Activated CD4-positive, alpha-beta T cell treated with anti-CD3 and anti-CD28 coated beads, Interleukin-2, amount 50 U/mL, for 16 hours (primary cell): ENCODE measurements around the gene NPIPA5.
"Not testable (repeated sequence)": the region's sequence is repeated elsewhere in the genome, so short reads cannot be mapped to it uniquely, and the experiment has no call there.

Source experiments
- DNase-seq: peaks from one replicate; pipeline ENCODE4 v3.0.0-alpha.2; 2020

NPIPA5 gene

DNA sequence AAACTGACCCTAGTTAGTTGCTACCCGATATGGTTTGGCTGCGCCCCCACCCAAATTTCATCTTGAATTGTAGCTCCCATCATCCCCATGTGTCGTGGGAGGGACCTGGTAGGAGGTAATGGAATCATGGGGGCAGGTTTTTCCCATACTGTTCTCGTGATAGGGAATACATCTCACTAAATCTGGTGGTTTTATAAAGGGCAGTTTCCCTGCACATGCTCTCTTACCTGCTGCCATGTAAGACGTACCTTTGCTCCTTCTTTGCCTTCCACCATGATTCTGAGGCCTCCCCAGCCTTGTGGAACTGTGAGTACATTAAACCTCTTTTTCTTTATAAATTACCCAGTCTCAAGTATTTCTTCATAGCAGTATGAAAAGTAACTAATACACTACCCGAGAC, 10.0 kb upstream of the NPIPA5 start:
- DNase-seq = not testable (repeated sequence)

DNA sequence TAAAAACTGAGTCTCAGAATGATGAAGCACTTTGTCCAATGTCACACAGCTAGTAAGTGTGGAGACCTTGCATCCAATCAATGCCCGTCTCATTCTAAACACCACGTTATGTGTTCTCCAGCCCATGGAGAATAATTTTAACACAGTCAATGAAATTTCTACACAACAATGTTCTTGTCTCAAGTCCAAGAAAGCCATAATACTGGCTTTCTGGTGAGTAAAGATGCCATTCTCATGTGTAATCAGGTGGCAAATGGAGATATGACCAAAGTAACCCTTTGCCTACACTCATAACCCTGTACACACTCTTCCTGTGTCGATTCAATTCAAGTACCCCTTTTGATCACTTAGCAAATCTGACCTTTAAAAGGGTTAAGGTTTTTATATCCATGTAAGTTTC, 4.7 kb upstream of the NPIPA5 start:
- DNase-seq = not testable (repeated sequence)

DNA sequence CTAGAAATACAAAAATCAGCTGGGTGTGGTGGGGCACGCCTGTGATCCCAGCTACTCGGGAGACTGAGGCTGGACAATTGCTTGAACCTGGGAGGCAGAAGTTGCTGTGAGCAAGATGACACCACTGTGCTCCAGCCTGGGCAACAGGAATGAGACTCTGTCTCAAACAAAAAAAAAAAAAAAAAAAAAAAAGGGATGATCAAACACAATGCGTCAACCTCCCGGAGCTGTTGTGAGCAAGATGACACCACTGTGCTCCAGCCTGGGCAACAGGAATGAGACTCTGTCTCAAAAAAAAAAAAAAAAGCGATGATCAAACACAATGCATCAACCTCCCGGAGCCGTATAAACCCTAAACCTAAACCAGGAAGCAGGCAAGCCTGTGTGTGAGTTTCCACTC, 20.6 kb downstream of the NPIPA5 start:
- not testable (repeated sequence) for DNase-seq

DNA sequence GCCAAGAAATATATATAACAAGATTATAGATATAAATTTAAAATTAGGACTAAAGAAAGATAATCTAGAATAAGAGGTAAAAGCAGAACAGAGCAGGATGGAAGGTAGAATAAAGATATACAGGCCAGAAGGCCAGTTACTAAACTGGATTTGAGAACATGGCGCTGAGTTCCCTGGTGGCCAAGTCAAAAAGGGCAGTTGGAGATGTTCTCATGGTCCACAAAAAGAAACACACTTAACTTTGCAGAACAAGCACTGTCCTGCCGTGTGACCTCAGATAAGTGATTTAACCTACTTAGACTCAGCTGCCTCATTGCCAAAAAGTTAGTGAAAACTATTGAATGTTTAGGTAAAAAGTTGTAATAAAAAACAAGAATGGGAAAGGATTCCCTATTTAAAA, 23.2 kb downstream of the NPIPA5 start:
- DNase-seq = not testable (repeated sequence)

DNA sequence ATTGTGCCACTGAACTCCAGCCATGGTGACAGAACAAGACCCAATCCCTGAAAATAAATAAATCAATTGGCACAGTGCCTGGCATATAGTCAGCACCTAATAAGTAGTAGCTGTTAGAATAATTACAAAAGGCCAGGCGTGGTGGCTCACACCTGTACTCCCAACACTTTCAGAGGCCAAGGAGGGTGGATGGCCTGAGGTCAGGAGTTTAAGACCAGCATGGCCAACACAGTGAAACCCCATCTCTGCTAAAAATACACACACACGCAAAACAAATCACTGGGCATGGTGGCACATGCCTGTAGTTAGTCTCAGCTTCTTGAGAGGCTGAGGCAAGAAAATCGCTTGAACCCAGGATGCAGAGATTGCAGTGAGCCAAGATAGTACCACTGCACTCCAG, 25.2 kb downstream of the NPIPA5 start:
- DNase-seq = not testable (repeated sequence)

DNA sequence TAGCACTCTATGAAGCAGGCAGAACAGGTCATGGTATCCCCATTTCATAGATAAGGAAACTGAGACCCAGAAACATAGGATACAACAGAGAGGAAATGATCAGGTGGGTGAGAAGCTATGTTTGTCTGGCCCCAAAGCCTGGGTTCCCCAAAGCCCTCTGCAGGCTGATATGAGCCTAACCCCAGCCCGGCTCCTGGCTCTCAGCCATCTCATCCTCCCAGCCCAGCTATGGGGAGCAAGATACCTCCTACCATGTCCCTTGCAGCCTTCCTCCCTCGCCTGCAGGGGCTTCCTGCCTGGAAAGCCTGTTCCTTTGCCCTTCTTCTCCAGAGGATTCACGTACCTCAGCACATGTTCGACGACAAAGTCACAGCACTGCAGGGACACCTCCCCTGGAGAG, 26.3 kb downstream of the NPIPA5 start:
- DNase-seq = not testable (repeated sequence)

DNA sequence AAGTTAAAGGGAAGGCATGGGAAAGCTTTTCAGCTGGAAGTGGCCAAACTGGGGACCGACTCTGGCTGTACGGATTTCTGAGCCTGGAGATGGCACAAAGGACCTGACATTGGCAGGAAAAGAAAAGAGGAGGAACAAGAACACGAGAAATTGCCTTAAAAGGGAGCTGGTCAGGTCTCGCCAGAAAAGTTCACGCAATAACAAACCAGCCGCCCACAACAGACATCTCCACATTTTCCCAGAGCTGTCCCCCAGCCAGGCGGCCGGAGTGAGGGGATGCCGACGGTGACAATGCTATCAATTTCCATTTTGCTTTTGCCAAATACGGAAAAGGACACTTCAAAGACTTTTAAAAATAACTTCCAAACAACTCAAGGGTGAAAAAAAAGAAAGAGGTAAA, 26.8 kb downstream of the NPIPA5 start:
- not testable (repeated sequence) for DNase-seq

DNA sequence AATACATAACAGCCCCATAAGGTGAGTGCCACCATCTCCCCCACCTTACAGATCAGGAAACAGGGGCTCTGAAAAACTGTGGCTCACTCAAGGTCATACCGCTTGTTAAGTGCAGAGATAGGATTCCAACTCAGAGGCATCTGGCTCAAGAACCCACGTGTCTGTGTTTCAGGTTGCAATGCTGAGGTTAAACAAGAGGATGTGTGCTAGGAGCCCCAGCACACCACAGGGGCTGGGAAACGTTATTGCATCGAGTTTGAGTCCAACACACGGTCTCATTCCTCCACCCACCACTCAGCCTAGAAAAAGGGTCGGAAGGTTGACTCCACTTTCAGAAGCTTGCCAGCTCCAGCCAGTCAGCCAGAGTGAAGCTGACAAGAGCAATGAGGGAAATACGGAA, 29.4 kb downstream of the NPIPA5 start:
- DNase-seq = not testable (repeated sequence)

DNA sequence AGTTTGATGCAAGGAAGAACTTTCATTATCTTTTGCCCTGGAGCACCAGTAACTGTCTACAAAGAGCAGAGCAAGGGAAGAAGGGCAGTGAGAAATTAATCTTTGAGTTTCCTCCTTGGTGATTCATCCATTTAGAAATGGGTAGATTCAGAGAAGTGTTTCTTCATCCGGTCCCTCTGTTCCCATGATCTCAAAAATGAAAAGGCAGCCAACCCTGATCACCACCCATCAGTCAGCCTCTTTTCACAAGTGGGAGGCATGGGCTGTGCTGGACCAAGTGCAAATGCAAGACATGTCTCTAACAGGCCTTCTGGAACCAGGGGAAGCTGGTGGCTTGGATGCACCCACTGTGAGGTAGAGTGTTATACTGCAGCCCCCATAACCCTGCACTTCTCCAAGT, 35.8 kb downstream of the NPIPA5 start:
- not testable (repeated sequence) for DNase-seq

DNA sequence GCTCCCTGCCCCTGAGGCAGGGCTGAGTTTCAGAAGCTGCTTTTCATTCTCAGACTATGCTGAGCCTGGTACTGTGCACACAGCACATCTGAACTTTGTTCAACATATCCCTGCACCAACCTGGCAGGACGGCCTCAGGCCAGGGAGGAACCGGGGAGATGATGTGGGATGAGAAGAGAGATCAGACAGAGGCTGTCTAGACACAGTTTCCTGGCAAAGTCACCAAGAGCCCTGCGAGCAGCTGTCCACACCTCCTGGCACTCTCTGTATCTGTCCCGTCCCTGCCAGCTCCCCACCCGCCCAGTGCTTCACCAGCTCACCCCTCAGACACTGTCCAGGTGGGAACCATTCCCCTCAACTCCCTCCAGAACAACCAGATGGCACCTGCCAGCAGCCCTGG, 39.1 kb downstream of the NPIPA5 start:
- DNase-seq = not testable (repeated sequence)

DNA sequence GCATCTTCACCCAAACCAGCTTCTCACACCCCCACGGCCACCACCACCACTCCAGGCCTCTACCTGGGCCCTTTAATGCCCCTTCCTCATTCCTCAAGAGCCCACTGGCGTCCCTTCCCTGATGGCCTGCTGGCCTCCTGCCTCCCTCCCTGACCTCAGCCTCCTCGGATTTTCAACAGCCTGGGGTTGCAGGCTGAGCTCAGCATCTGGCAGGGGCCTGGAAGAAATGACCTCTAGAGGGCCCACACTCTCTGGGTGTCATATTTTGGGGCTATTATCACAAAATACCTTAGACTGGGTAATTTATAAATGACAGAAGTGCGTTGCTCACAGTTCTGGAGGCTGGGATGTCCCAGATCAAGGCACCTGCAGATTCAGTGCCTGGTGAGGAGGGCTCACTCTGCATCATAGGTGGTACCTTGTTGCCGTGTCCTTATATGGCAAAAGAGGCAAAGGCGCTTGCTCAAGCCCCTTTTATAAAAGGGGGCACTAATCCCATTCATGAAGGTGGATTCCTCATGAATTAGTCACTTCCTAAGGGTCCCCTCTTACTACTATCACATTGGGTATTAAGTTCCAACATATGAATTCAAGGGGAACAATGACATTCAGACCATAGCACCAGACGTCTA, 40.0 kb downstream of the NPIPA5 start:
- not testable (repeated sequence) for DNase-seq

DNA sequence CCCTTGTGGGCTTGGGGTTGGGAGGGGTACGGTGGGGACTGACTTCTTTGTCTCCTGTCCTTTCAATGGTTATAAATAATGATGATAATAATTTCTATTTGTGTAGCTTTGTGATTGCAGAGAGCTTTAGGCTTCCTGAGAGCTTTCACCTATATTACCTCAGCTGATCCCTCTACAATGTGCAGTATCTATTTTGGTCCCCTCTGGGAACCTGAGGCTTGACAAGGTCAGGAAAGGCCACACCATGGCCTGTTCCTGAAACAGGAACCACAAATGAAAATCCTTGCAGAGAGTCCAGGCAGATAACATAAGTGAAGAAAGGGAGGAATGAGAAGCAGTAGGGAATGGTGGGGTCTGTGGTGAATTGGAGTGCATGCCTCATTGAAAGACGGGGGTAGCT, 42.5 kb downstream of the NPIPA5 start:
- not testable (repeated sequence) for DNase-seq

DNA sequence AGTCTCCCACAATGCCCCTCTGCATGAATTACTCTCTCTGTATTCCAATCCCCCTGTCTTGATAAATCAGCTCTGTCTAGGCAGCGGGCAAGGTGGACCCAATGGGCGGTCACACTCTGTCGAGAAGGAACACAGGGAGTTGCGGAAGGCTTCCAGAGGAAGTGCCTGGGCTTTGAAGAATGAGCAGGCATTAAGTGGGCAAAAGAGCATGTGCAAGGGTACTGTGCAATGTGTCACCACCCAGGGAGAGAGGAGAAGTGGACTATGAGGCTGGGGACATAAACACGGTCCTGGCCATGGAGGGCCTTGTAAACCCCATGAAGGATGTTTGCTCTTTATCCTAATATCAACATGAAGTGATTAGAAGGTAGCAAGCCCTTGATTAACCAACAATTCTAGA, 44.1 kb downstream of the NPIPA5 start:
- not testable (repeated sequence) for DNase-seq

DNA sequence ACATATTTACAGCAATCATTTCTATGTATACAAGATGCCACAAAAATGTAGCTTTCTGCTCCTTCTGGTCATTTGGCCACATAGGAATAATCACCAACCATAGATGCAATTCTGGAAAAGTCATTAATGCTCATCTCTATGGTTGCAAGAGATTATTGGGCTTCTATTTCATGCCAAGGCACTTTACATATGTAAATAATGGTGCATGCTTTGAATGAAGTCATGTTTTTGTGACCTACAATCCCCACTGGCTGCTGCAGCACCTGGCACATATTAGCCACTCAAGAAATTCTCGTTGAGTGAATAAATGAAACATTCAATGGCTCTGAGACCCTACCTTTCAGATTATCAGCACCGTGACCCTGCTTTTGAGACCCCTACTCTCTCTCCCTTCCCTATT, 47.1 kb downstream of the NPIPA5 start:
- not testable (repeated sequence) for DNase-seq

DNA sequence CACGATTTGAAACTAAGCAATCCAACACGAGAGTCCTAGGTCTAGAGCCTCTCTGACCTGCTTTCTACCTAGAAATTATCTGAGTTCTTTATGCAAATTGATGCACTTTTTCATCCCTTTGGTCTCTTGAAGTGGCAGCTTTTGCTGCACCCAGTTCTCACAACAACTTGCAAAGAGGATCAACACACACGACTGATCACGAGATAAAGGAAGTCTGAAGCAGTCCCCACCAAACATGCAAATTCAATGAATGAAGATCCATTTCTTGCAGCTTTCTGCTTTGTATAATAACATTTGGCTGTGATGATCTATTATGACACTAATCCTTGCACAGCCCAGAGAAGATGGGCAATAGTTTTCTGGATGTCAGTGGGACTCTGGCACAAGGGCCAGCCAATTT, 53.1 kb downstream of the NPIPA5 start:
- DNase-seq = not testable (repeated sequence)

DNA sequence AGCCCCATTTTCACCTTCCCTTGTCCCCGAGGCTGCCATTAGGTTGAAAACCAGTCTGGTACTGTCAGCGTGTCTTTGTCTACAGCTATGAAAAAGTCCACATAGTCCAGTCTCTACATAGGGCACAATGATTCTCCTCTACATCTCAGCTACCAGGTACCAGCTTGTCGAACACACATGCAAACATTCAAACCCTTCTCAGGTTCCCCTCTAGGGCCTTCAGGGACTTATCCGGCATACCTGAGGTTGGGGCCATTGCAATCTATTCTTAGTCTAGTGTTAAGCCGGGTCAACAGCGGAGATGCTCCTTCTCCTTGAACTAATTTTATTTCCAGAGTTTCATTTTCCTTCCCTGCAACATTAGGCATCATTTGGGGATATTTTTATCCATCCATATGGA, 54.7 kb downstream of the NPIPA5 start:
- DNase-seq = not testable (repeated sequence)

DNA sequence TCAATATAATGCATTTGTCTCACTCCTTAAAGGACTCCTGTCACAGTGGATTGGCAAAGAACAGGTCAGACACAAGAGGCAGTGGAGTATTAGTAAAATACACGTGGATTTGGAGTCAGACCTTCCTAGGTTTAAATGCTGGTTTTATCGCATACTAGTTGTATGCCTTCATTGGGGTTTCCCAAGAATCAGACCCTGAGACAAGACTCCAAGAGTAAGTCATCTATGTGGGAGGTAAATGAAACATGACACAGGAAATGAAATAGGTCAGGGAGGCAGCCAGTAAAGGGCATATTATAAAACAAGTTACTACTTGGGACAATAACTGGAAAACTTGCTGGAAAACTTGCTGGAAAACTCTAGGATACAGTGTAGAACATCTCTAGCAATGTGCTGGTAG, 56.9 kb downstream of the NPIPA5 start:
- DNase-seq = not testable (repeated sequence)

DNA sequence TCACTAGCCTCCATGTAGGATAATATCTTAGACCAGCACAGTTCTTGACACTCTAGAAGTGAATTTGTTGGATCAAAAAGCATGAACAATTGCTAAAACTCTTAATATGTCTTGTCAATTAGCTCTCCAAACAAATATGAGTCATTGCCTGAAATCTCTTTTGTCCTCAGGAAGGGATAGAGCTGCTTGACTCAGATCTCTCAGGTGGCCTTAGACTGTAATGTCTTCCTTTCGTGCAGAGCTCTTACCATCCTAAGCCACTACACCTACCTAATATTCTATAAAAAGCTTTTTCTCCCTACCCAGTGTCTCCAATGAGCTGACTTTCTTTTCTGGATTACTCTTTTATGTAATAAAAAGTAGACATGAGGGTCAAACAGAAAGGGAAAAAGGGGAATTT, 63.5 kb downstream of the NPIPA5 start:
- DNase-seq = not testable (repeated sequence)
